HEK293 (cell line): Measurements from ENCODE around the gene FOXK2.

Source experiments
- REPIN1 ChIP-seq: fragments of 450-650 bp; formaldehyde crosslinking; IDR thresholded peaks from 2 replicates; pipeline ENCODE4 v1.5.1; 2017; ENCODE audit warnings: missing biosample characterization, missing genetic modification characterization, low read depth
- SCRT1 ChIP-seq: fragments of 450-650 bp; formaldehyde crosslinking; IDR thresholded peaks from 2 replicates; pipeline ENCODE4 v1.5.1; 2016; ENCODE audit warnings: missing biosample characterization, missing genetic modification characterization, borderline replicate concordance
- ZEB2 ChIP-seq: fragments of 450-650 bp; formaldehyde crosslinking; IDR thresholded peaks from 2 replicates; pipeline ENCODE4 v1.5.1; 2016; ENCODE audit warnings: missing biosample characterization, missing genetic modification characterization
- ZFHX2 ChIP-seq: fragments of 450-650 bp; formaldehyde crosslinking; conservative IDR thresholded peaks from 2 replicates; pipeline ENCODE4 v1.5.1; 2016; ENCODE audit warnings: missing biosample characterization, missing genetic modification characterization
- ZFP3 ChIP-seq: fragments of 450-650 bp; formaldehyde crosslinking; IDR thresholded peaks from 2 replicates; pipeline ENCODE4 v1.5.1; 2016; ENCODE audit warnings: low read depth, missing biosample characterization, missing genetic modification characterization
- ZNF214 ChIP-seq: fragments of 450-650 bp; formaldehyde crosslinking; IDR thresholded peaks from 2 replicates; pipeline ENCODE4 v1.5.1; 2017; ENCODE audit warnings: missing biosample characterization, mild to moderate bottlenecking, missing genetic modification characterization, borderline replicate concordance
- ZNF24 ChIP-seq: fragments of 450-650 bp; formaldehyde crosslinking; IDR thresholded peaks from 2 replicates; pipeline ENCODE4 v1.5.1; 2016; ENCODE audit warnings: missing biosample characterization, missing genetic modification characterization
- ZNF561 ChIP-seq: fragments of 450-650 bp; IDR thresholded peaks from 2 replicates; pipeline ENCODE4 v1.5.1; 2018; ENCODE audit warnings: missing biosample characterization, missing genetic modification characterization, borderline replicate concordance
- ZSCAN16 ChIP-seq: fragments of 450-650 bp; formaldehyde crosslinking; IDR thresholded peaks from 2 replicates; pipeline ENCODE4 v1.5.1; 2016; ENCODE audit warnings: missing biosample characterization, missing genetic modification characterization
- TF ChIP-seq, protein P1 (sequence below): IDR thresholded peaks from 2 replicates; pipeline ENCODE4 v1.6.1; 2011; ENCODE audit warnings: mild to moderate bottlenecking, low read depth, low read length, borderline replicate concordance
- TF ChIP-seq, protein P2 (sequence below): fragments of 450-650 bp; formaldehyde crosslinking; IDR thresholded peaks from 2 replicates; pipeline ENCODE4 v1.5.1; 2016; ENCODE audit warnings: missing biosample characterization, missing genetic modification characterization
- TF ChIP-seq, protein P3 (sequence below): fragments of 450-650 bp; formaldehyde crosslinking; IDR thresholded peaks from 2 replicates; pipeline ENCODE4 v1.5.1; 2016; ENCODE audit warnings: missing biosample characterization, missing genetic modification characterization

DNA sequence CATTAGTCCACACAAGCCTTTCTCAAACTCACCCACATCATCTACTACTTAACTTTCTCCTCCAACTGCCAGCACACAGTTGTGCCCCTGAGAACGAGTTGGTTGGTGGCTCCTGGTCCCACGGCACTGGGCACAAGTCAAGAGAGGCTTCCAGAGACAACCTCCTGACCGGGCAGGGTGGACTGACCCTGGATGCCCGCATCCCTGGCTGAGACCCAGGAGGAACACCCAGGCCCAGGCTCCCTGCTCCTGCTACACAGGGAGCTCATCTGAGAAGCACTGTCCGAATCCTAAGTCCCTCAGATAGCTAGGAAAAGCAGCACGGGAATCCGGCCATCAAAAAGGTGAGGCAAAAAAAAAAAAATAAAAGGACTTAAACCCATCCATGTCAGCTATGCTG is 99.7 kb downstream of the FOXK2 start:
- TF ChIP-seq SCRT1 (tag by site-specific recombination) (no peak), ZNF24 (tag by site-specific recombination) (no peak), ZSCAN16 (no peak), ZFHX2 (tag by site-specific recombination) (no peak), ZNF214 (tag by site-specific recombination) (no peak), REPIN1 (no peak), ZEB2 (tag by site-specific recombination) (no peak), ZNF561 (tag by site-specific recombination) (no peak), ZFP3 (tag by site-specific recombination) (no peak)
- TF ChIP-seq, protein P1, sequence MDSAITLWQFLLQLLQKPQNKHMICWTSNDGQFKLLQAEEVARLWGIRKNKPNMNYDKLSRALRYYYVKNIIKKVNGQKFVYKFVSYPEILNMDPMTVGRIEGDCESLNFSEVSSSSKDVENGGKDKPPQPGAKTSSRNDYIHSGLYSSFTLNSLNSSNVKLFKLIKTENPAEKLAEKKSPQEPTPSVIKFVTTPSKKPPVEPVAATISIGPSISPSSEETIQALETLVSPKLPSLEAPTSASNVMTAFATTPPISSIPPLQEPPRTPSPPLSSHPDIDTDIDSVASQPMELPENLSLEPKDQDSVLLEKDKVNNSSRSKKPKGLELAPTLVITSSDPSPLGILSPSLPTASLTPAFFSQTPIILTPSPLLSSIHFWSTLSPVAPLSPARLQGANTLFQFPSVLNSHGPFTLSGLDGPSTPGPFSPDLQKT = no peak
- TF ChIP-seq, protein P2, sequence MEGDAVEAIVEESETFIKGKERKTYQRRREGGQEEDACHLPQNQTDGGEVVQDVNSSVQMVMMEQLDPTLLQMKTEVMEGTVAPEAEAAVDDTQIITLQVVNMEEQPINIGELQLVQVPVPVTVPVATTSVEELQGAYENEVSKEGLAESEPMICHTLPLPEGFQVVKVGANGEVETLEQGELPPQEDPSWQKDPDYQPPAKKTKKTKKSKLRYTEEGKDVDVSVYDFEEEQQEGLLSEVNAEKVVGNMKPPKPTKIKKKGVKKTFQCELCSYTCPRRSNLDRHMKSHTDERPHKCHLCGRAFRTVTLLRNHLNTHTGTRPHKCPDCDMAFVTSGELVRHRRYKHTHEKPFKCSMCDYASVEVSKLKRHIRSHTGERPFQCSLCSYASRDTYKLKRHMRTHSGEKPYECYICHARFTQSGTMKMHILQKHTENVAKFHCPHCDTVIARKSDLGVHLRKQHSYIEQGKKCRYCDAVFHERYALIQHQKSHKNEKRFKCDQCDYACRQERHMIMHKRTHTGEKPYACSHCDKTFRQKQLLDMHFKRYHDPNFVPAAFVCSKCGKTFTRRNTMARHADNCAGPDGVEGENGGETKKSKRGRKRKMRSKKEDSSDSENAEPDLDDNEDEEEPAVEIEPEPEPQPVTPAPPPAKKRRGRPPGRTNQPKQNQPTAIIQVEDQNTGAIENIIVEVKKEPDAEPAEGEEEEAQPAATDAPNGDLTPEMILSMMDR (tag by site-specific recombination) = no peak
- TF ChIP-seq, protein P3, sequence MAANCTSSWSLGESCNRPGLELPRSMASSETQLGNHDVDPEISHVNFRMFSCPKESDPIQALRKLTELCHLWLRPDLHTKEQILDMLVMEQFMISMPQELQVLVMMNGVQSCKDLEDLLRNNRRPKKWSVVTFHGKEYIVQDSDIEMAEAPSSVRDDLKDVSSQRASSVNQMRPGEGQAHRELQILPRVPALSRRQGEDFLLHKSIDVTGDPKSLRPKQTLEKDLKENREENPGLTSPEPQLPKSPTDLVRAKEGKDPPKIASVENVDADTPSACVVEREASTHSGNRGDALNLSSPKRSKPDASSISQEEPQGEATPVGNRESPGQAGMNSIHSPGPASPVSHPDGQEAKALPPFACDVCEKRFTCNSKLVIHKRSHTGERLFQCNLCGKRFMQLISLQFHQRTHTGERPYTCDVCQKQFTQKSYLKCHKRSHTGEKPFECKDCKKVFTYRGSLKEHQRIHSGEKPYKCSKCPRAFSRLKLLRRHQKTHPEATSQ (tag by site-specific recombination) = no peak
